DOHH2 (cell line): ENCODE data around the gene ZNRF2.

Experiments used
- H3F3A ChIP-seq: fragments of 200-600 bp; sonication (generic), shearing (Covaris generic); 2 replicates; pipeline ENCODE4 v1.6.0; 2016; ENCODE audit warnings: antibody characterized with exemption, mild to moderate bottlenecking; ENCODE audit not compliant: control insufficient read depth, insufficient read depth
- H3K27ac ChIP-seq: fragments of 200-600 bp; sonication (generic); 2 replicates; pipeline ENCODE4 v1.5.1; 2014; ENCODE audit warnings: low read depth, mild to moderate bottlenecking, low read length, moderate library complexity
- H3K27me3 ChIP-seq: fragments of 200-600 bp; sonication (generic); 2 replicates; pipeline ENCODE4 v1.6.1; 2014; ENCODE audit warnings: mild to moderate bottlenecking, low read length, mixed read lengths; ENCODE audit not compliant: control insufficient read depth
- H3K36me3 ChIP-seq: fragments of 200-600 bp; sonication (generic); 2 replicates; pipeline ENCODE4 v1.6.1; 2014; ENCODE audit warnings: mild to moderate bottlenecking, low read length, moderate library complexity, mixed read lengths; ENCODE audit not compliant: control insufficient read depth
- H3K4me1 ChIP-seq: fragments of 200-600 bp; sonication (generic); 2 replicates; pipeline ENCODE4 v1.6.1; 2014; ENCODE audit warnings: mild to moderate bottlenecking, low read length, mixed read lengths; ENCODE audit not compliant: control insufficient read depth
- H3K4me2 ChIP-seq: fragments of 200-600 bp; sonication (generic); 2 replicates; pipeline ENCODE4 v1.6.0; 2014; ENCODE audit warnings: mild to moderate bottlenecking, low read length, moderate library complexity
- H3K4me3 ChIP-seq: fragments of 200-600 bp; sonication (generic); 2 replicates; pipeline ENCODE4 v1.5.1; 2014; ENCODE audit warnings: mild to moderate bottlenecking, low read length, mixed read lengths
- H3K79me2 ChIP-seq: fragments of 200-600 bp; sonication (generic); 2 replicates; pipeline ENCODE4 v1.6.1; 2014; ENCODE audit warnings: mild to moderate bottlenecking, low read length, mixed read lengths; ENCODE audit not compliant: control insufficient read depth
- H3K9me2 ChIP-seq: fragments of 200-600 bp; sonication (generic); replicated peaks from 2 replicates; pipeline ENCODE4 v1.6.1; 2014; ENCODE audit warnings: mild to moderate bottlenecking, low read length, mixed read lengths; ENCODE audit not compliant: control insufficient read depth
- H3K9me3 ChIP-seq: fragments of 200-600 bp; sonication (generic); 2 replicates; pipeline ENCODE4 v1.6.1; 2014; ENCODE audit warnings: antibody characterized with exemption, low read length, mixed read lengths; ENCODE audit not compliant: control insufficient read depth, insufficient read depth
- H4K20me1 ChIP-seq: fragments of 200-600 bp; sonication (generic); 2 replicates; pipeline ENCODE4 v1.6.0; 2014; ENCODE audit warnings: low read depth, mild to moderate bottlenecking, antibody characterized with exemption, low read length, moderate library complexity; ENCODE audit not compliant: control insufficient read depth, insufficient read depth
- CTCF ChIP-seq: fragments of 200-600 bp; sonication (generic); IDR thresholded peaks from one replicate; pipeline ENCODE4 v1.5.1; 2014; ENCODE audit warnings: antibody characterized with exemption, mild to moderate bottlenecking, low read depth, low read length; ENCODE audit not compliant: poor library complexity, severe bottlenecking
- EZH2phosphoT487 ChIP-seq: fragments of 200-600 bp; sonication (generic); IDR thresholded peaks from 2 replicates; pipeline ENCODE4 v1.6.1; 2017; ENCODE audit warnings: borderline replicate concordance, mild to moderate bottlenecking, antibody characterized with exemption, low read length, moderate library complexity, mixed read lengths

Gene ZNRF2

GRCh38 chr7:30349816-30350215 lies 65.4 kb downstream of the ZNRF2 start:
- Histone ChIP-seq H3K9me3 (no peaks in the 10 kb centered on the region), H3K4me2 (no peak overlapping the region), H3K4me1 (peaks cover 74% of the 10 kb centered on the region), H3K9me2 (no peaks in the 10 kb centered on the region), H3K4me3 (no peak overlapping the region), H3K36me3 (no peaks in the 10 kb centered on the region), H3F3A (peaks cover 14% of the 10 kb centered on the region), H3K27me3 (no peaks in the 10 kb centered on the region), H3K27ac (no peak overlapping the region), H4K20me1 (peaks cover 23% of the 10 kb centered on the region), H3K79me2 (peaks cover 96% of the 10 kb centered on the region)
- TF ChIP-seq CTCF (no peak), EZH2phosphoT487 (no peak)

GRCh38 chr7:30351286-30351685 lies 66.9 kb downstream of the ZNRF2 start:
- H3K4me2 ChIP-seq = peak overlapping the region; percentile 24
- TF ChIP-seq EZH2phosphoT487 (no peak), CTCF (no peak)
- H3F3A ChIP-seq = peaks cover 3% of the 10 kb centered on the region; the same call in 1 of the 2 replicates
- H3K9me2 ChIP-seq = no peaks in the 10 kb centered on the region
- peaks cover 62% of the 10 kb centered on the region for H3K4me1 ChIP-seq
- peaks cover 10% of the 10 kb centered on the region for H3K36me3 ChIP-seq
- no peaks in the 10 kb centered on the region for H3K9me3 ChIP-seq
- H3K27ac ChIP-seq = no peak overlapping the region
- H4K20me1 ChIP-seq = peaks cover 23% of the 10 kb centered on the region
- H3K4me3 ChIP-seq = no peak overlapping the region
- H3K79me2 ChIP-seq = peaks cover 92% of the 10 kb centered on the region
- H3K27me3 ChIP-seq = no peaks in the 10 kb centered on the region

- H3K79me2 ChIP-seq = peaks cover 88% of the 10 kb centered on the region
- H3K4me1 ChIP-seq = peaks cover 58% of the 10 kb centered on the region
- H3K9me3 ChIP-seq = no peaks in the 10 kb centered on the region
- H3K9me2 ChIP-seq = no peaks in the 10 kb centered on the region
- TF ChIP-seq CTCF = no peak
- TF ChIP-seq EZH2phosphoT487 = no peak
- H4K20me1 ChIP-seq = peaks cover 23% of the 10 kb centered on the region
- H3K4me2 ChIP-seq = peak overlapping the region; percentile 24; the same call in 1 of the 2 replicates
- no peaks in the 10 kb centered on the region; the same call in 1 of the 2 replicates for H3F3A ChIP-seq
- H3K27me3 ChIP-seq = no peaks in the 10 kb centered on the region
- no peak overlapping the region for H3K4me3 ChIP-seq
- H3K36me3 ChIP-seq = peaks cover 11% of the 10 kb centered on the region
- H3K27ac ChIP-seq = no peak overlapping the region
Observed at GRCh38 chr7:30351724-30352123, 67.3 kb downstream of the ZNRF2 start.
